OCI-LY3 (cell line): Measurements from ENCODE around the gene FBLL1.

Experiments
- H2AFZ ChIP-seq: fragments of 200-600, 300-600 bp; shearing (Covaris generic); 2 replicates; pipeline ENCODE4 v1.6.0; 2014; ENCODE audit warnings: antibody characterized with exemption, low read depth, low read length
- H3K27ac ChIP-seq: fragments of 200-600, 300-600 bp; sonication (generic); 2 replicates; pipeline ENCODE4 v1.5.1; 2014; ENCODE audit warnings: mild to moderate bottlenecking, low read length, moderate library complexity, mixed read lengths
- H3K27me3 ChIP-seq: fragments of 200-600, 300-600 bp; sonication (generic); 2 replicates; pipeline ENCODE4 v1.6.1; 2014; ENCODE audit warnings: low read depth, low read length, mixed read lengths
- H3K36me3 ChIP-seq: fragments of 200-600, 300-600 bp; sonication (generic); replicated peaks from 2 replicates; pipeline ENCODE3; 2014; ENCODE audit warnings: low read depth, low read length, mixed read lengths
- H3K4me1 ChIP-seq: fragments of 300-600, 200-600 bp; sonication (generic); 2 replicates; pipeline ENCODE4 v1.6.1; 2014; ENCODE audit warnings: low read length, mixed read lengths
- H3K4me2 ChIP-seq: fragments of 200-600, 300-600 bp; sonication (generic); 2 replicates; pipeline ENCODE4 v1.6.1; 2014; ENCODE audit warnings: low read length, mixed read lengths
- H3K4me3 ChIP-seq: fragments of 300-600, 200-600 bp; sonication (generic); 2 replicates; pipeline ENCODE4 v1.5.1; 2014; ENCODE audit warnings: antibody characterized with exemption, mild to moderate bottlenecking, low read length, moderate library complexity
- H3K79me2 ChIP-seq: fragments of 300-600, 200-600 bp; shearing (Covaris generic); 2 replicates; pipeline ENCODE4 v1.6.1; 2014; ENCODE audit warnings: mild to moderate bottlenecking, low read length, mixed read lengths
- H3K9ac ChIP-seq: fragments of 300-600, 200-600 bp; shearing (Covaris generic); 2 replicates; pipeline ENCODE4 v1.6.0; 2014; ENCODE audit warnings: mild to moderate bottlenecking, low read length, moderate library complexity
- H3K9me3 ChIP-seq: fragments of 200-600, 300-600 bp; shearing (Covaris generic); 2 replicates; pipeline ENCODE4 v1.6.1; 2014; ENCODE audit warnings: low read length, mixed read lengths; ENCODE audit not compliant: insufficient read depth
- H4K20me1 ChIP-seq: fragments of 200-600, 300-600 bp; sonication (generic); 2 replicates; pipeline ENCODE4 v1.6.1; 2016; ENCODE audit warnings: low read length, mixed read lengths; ENCODE audit not compliant: insufficient read depth
- EZH2phosphoT487 ChIP-seq: fragments of 200-600 bp; shearing (Covaris generic); IDR thresholded peaks from 2 replicates; pipeline ENCODE4 v1.6.1; 2018; ENCODE audit warnings: antibody characterized with exemption, mixed run types, low read depth
- TF ChIP-seq, protein P1 (sequence below): fragments of 200-600, 300-600 bp; sonication (generic); IDR thresholded peaks from 2 replicates; pipeline ENCODE4 v1.5.1; 2014; ENCODE audit warnings: antibody characterized with exemption, low read length, low read depth

Gene FBLL1

GRCh38 chr5:168557389-168557788, 28.3 kb downstream of the FBLL1 start:
- no peak overlapping the region for H3K9ac ChIP-seq
- peaks cover 38% of the 10 kb centered on the region for H3K79me2 ChIP-seq
- no peak overlapping the region for H3K4me2 ChIP-seq
- TF ChIP-seq, protein P1, sequence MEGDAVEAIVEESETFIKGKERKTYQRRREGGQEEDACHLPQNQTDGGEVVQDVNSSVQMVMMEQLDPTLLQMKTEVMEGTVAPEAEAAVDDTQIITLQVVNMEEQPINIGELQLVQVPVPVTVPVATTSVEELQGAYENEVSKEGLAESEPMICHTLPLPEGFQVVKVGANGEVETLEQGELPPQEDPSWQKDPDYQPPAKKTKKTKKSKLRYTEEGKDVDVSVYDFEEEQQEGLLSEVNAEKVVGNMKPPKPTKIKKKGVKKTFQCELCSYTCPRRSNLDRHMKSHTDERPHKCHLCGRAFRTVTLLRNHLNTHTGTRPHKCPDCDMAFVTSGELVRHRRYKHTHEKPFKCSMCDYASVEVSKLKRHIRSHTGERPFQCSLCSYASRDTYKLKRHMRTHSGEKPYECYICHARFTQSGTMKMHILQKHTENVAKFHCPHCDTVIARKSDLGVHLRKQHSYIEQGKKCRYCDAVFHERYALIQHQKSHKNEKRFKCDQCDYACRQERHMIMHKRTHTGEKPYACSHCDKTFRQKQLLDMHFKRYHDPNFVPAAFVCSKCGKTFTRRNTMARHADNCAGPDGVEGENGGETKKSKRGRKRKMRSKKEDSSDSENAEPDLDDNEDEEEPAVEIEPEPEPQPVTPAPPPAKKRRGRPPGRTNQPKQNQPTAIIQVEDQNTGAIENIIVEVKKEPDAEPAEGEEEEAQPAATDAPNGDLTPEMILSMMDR, result no peak
- no peak for TF ChIP-seq EZH2phosphoT487
- no peak overlapping the region for H3K4me3 ChIP-seq
- H3K9me3 ChIP-seq, result no peaks in the 10 kb centered on the region
- H4K20me1 ChIP-seq, result peaks cover 37% of the 10 kb centered on the region
- H3K27ac ChIP-seq, result no peak overlapping the region
- H3K36me3 ChIP-seq, result peaks cover 76% of the 10 kb centered on the region
- H3K4me1 ChIP-seq, result no peaks in the 10 kb centered on the region
- no peaks in the 10 kb centered on the region for H3K27me3 ChIP-seq
- no peak overlapping the region for H2AFZ ChIP-seq

DNA sequence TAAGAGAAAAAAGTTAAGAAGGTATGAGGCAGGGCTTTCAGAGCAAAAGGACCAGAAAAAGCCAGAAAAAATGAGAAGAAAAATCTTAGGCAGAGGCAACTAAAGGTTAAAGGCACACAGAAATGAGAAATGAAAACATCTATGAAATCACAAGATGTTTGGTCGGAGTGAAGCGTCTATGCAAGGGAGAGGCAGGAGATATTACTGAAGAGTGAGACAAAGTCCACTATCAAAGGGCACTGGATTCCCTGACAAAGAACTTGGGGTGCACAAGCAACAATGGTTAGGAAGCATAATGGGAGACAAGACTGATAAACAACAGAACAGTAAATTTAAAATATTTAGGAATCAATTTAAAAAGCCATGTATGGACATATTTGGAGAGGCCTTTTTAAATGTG, 33.2 kb downstream of the FBLL1 start:
- no peaks in the 10 kb centered on the region for H3K27me3 ChIP-seq
- no peak overlapping the region for H3K4me3 ChIP-seq
- no peak overlapping the region for H3K4me2 ChIP-seq
- no peak overlapping the region for H3K9ac ChIP-seq
- H2AFZ ChIP-seq, result no peak overlapping the region
- no peak overlapping the region for H3K27ac ChIP-seq
- no peak for TF ChIP-seq EZH2phosphoT487
- TF ChIP-seq, protein P1, result no peak
- peaks cover 61% of the 10 kb centered on the region for H3K36me3 ChIP-seq
- peaks cover 65% of the 10 kb centered on the region for H3K79me2 ChIP-seq
- H4K20me1 ChIP-seq, result peaks cover 61% of the 10 kb centered on the region
- no peaks in the 10 kb centered on the region for H3K9me3 ChIP-seq
- peaks cover 14% of the 10 kb centered on the region for H3K4me1 ChIP-seq

- Histone ChIP-seq H3K79me2 (peaks cover 81% of the 10 kb centered on the region), H3K4me3 (no peak overlapping the region), H3K9me3 (no peaks in the 10 kb centered on the region), H3K9ac (no peak overlapping the region), H3K4me1 (peaks cover 14% of the 10 kb centered on the region), H4K20me1 (peaks cover 76% of the 10 kb centered on the region), H3K36me3 (peaks cover 68% of the 10 kb centered on the region), H3K27ac (no peak overlapping the region), H3K27me3 (no peaks in the 10 kb centered on the region), H3K4me2 (no peak overlapping the region; the same call in 1 of the 2 replicates), H2AFZ (no peak overlapping the region)
- no peak for TF ChIP-seq EZH2phosphoT487
- TF ChIP-seq, protein P1, result no peak
These were observed 34.9 kb downstream of the FBLL1 start for GRCh38 chr5:168563959-168564358.

DNA sequence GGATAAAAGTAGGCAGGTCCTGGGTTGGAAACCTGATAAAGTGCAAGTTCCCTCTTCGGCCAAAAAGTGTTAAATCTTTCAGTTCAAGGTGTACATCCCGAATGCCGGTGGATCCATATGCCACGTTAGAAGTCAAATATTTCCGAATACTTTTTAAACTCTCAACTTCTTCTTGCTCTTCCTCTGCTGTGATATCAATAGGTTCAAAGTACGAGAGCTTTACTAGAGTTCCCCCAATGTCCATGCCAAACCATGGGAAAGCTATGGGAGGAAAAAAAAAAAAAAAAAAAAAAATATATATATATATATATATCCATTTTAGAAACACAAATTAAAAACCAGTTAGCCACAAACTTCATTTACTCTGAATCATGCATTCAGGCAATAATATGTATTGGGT, 39.6 kb downstream of the FBLL1 start:
- no peaks in the 10 kb centered on the region for H3K9me3 ChIP-seq
- TF ChIP-seq EZH2phosphoT487, result no peak
- TF ChIP-seq, protein P1, result no peak
- H3K4me2 ChIP-seq, result no peak overlapping the region
- H3K27ac ChIP-seq, result no peak overlapping the region
- no peak overlapping the region for H3K4me3 ChIP-seq
- no peaks in the 10 kb centered on the region for H3K27me3 ChIP-seq
- peaks cover 5% of the 10 kb centered on the region for H3K4me1 ChIP-seq
- peaks cover 40% of the 10 kb centered on the region for H3K36me3 ChIP-seq
- H4K20me1 ChIP-seq, result peaks cover 77% of the 10 kb centered on the region
- H3K9ac ChIP-seq, result no peak overlapping the region
- H3K79me2 ChIP-seq, result peaks cover 89% of the 10 kb centered on the region
- no peak overlapping the region for H2AFZ ChIP-seq
